ENCODE measurements around the gene ANKH. TPM values are rescaled to one million over a fixed set of nuclear protein-coding genes. Genes with fewer than 3 reads are reported as not detected.

The ANKH gene
- polyA plus RNA-seq, 3 donors = 12.9 to 18.7 (median 14.0) TPM

Other genes with a start within 250 kb of the ANKH start
- 10 to 100 TPM; 18.4 to 20.4 (median 18.9) TPM for gene OTULIN, start 207.1 kb downstream of the ANKH start, polyA plus RNA-seq (ENCODE audit: insufficient read length in 3 of 3)

All from right renal cortex interstitium (tissue), 3 donors.